ENCODE results near the gene UNC93B1. TPM values are rescaled to one million over a fixed set of nuclear protein-coding genes. Genes with fewer than 3 reads are reported as not detected.

The UNC93B1 gene
- total and polyA plus RNA-seq, 2 of the 13 experiments (the other 11 are each of a cell fraction or from before 2014, with no cell fraction given), result 8.8 to 18.9 TPM

GRCh38 chr11:68040101-68040956, 36.4 kb upstream of the UNC93B1 start (continued):
- no peak for TF ChIP-seq ATF5 (CRISPR knock-in tag; IDR thresholded peaks at IDR 0.05; ENCODE audit: low read depth)
- no peak for TF ChIP-seq DMTF1 (CRISPR knock-in tag; IDR thresholded peaks at IDR 0.05)
- no peak for TF ChIP-seq ZNF484 (CRISPR knock-in tag; IDR thresholded peaks at IDR 0.05; ENCODE audit: borderline replicate concordance, low read depth)
- TF ChIP-seq ZNF143 (CRISPR knock-in tag; IDR thresholded peaks at IDR 0.05), result 0 out of 2 replicates have a peak, but pooled peaks have one; percentile 18
- TF ChIP-seq MLXIP (CRISPR knock-in tag; IDR thresholded peaks at IDR 0.05; ENCODE audit: borderline replicate concordance), result no peak
- no peak for TF ChIP-seq ZBED4 (CRISPR knock-in tag; IDR thresholded peaks at IDR 0.05; ENCODE audit: borderline replicate concordance)
- TF ChIP-seq PITX1 (CRISPR knock-in tag; IDR thresholded peaks at IDR 0.05), result peak; percentile 51; the same call in 1 of the 2 replicates
- TF ChIP-seq PAF1 (CRISPR knock-in tag; IDR thresholded peaks at IDR 0.05), result no peak
- no peak for TF ChIP-seq CENPBD1 (CRISPR knock-in tag; IDR thresholded peaks at IDR 0.05; ENCODE audit: borderline replicate concordance, low read depth)
- no peak for TF ChIP-seq CENPX (CRISPR knock-in tag; IDR thresholded peaks at IDR 0.05)
- TF ChIP-seq ATF7 (IDR thresholded peaks at IDR 0.05), result no peak
- TF ChIP-seq ATF7 (CRISPR knock-in tag; IDR thresholded peaks at IDR 0.05), result no peak
- no peak for TF ChIP-seq HNRNPK (IDR thresholded peaks at IDR 0.05; ENCODE audit: low read depth, low read length, poor library complexity, severe bottlenecking)
- no peak for TF ChIP-seq HMG20A (CRISPR knock-in tag; IDR thresholded peaks at IDR 0.05; ENCODE audit: borderline replicate concordance)
- no peak for TF ChIP-seq ARNTL (CRISPR knock-in tag; IDR thresholded peaks at IDR 0.05)
- no peak for TF ChIP-seq ZNF253 (CRISPR knock-in tag; IDR thresholded peaks at IDR 0.05; ENCODE audit: borderline replicate concordance)
- no peak for TF ChIP-seq NR3C1 (CRISPR knock-in tag; IDR thresholded peaks at IDR 0.05)
- TF ChIP-seq SOX5 (CRISPR knock-in tag; IDR thresholded peaks at IDR 0.05; ENCODE audit: borderline replicate concordance), result no peak
- TF ChIP-seq SP4 (CRISPR knock-in tag; IDR thresholded peaks at IDR 0.05), result peak; percentile 24; the same call in 1 of the 2 replicates
